Dermis microvascular lymphatic vessel endothelial cell (primary cell): ENCODE data around the gene KRTAP19-2. TPM values are rescaled to one million over a fixed set of nuclear protein-coding genes. Genes with fewer than 3 reads are reported as not detected.
"Not testable (repeated sequence)": the region's sequence is repeated elsewhere in the genome, so short reads cannot be mapped to it uniquely, and the experiment has no call there.

Experiments
- DNase-seq, 2 donors: peaks; one replicate each; pipeline versions ENCODE4 v3.0.0 to v3.0.0-alpha.2; 2010; ENCODE audit warnings: low read depth in 2 of 2
- total RNA-seq: library from RNA; depleted of rRNA; stranded (reverse); fragments of >200 nt; gene quantifications from 2 replicates; pipeline ENCODE4 v1.2.1, GENCODE V29; 2014

The KRTAP19-2 gene, protein sequence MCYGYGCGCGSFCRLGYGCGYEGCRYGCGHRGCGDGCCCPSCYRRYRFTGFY
- not detected in 2 replicates for total RNA-seq

DNA sequence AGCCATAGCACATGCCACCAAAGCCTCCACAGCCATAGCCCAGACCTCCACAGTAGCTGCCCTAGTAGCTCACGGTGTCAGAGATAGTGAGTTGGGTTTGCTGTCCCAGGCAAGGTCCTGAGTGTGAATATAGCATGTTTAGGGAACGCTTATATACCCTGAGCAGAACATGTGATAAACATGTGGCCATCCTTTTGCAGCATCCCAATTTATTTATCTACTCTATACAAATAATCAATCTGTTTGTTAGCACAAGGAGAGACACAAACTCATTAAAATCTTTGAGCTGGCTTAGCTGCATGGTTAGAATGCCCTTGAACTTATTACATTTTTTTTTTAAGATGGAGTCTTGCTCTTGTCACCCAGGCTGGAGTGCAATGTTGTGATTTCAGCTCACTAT is at the start of gene KRTAP19-2:
TSS of gene KRTAP19-2 (minus strand) at position 101 of the 400 bp plus-strand sequence. CDS start at position 13, 88 bp downstream.
- no peak for DNase-seq

DNA sequence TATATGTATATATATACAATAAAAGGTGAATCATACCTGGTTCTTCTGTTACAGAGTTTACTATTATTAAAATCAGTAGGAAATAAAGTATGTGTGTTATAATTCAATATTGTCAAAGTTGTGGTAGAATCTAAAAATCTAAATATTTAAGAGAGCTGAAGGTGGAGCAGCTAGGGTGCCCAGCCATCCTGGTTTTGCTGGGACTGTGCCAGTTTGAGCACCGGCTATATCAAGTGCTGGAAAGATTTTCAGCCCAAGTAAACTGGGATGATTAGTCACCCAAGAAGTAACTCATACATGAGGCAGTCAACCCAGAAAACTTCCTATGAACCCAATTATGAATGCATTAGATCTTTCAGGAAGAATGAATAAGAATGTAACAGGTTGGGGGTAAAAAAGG is 31.6 kb upstream of the KRTAP19-2 start:
- no peak for DNase-seq

DNA sequence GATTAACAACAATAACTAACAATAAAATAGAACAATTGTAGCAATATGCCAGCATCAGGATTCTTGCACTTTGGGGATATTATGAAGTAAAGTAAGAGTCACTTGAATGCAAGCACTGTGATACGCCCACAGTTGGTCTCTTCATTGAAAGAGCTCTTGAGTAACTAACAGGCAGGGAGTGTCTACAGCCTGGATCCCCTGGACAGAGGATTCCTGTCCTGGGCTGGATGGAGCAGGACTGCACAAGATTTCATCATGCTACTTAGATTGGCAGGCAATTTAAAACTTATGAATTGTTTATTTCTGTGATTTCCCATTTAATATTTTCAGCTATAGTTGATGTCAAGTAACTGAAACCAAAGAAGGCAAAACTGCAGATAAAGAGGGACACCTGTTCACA is 28.4 kb upstream of the KRTAP19-2 start:
- DNase-seq = no peak

DNA sequence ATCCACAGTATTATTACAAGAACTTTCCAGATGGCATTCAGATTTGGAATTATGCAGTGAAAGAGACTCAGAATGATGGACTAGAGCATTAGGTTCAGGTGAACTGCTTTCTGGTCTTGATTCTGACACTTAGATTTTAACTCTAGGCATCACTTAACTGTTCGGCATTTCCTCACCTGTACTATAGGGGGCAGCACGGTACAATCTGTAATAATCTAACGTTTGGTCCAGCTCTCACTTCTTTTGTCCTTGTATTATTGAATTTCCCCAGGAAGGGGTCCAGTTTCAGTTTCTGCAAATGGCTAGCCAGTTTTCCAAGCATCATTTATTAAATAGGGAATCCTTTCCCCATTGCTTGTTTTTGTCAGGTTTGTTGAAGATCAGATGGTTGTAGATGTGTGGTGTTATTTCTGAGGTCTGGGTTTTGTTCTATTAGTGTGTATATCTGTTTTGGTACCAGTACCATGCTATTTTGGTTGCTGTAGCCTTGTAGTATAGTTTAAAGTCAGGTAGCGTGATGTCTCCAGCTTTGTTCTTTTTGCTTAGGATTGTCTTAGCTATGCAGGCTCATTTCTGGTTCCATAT is 18.5 kb upstream of the KRTAP19-2 start:
- not testable (repeated sequence) for DNase-seq

DNA sequence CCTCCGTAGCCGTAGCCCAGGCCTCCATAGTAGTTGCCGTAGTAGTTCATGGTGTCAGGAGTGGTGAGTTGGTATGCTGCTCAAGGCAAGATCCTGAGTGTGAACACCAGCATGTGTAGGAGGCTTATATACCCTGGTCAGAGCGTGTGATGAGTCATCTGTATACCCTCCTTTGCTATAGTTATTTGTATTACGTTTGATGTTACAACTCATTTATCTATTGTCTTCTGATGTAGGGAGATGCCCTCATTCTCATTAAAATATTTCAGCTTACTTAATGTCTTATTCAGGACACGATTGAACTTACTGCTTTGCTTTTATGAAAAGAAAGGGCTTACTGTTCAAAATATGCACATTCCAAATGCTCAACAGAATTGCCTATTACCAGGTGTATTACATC is 14.8 kb upstream of the KRTAP19-2 start, which contains the start of gene KRTAP19-5:
TSS of gene KRTAP19-5 (minus strand) at position 101 of the 400 bp plus-strand sequence. CDS start at position 50, 51 bp downstream.
- DNase-seq = no peak

DNA sequence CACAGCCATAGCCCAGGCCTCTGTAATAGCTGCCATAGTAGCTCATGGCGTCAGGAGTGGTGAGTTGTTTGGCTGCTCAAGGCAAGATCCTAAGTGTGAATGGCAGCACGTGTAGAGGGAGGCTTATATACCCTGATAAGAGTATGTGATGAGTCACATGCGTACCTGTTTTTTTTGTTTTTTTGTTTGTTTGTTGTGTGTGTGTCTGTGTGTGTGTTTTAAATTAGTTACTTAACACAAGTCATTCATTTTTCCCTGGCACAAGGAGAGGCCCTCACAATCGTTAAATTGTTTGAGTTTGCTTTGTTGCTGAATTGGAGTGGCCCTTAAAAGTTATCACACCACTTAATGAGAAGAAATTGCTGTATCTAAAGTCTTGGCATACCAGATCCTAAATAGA is 9.8 kb upstream of the KRTAP19-2 start, which contains the start of gene KRTAP19-4:
TSS of gene KRTAP19-4 (minus strand) at position 101 of the 400 bp plus-strand sequence. CDS start at position 46, 55 bp downstream.
- no peak for DNase-seq

DNA sequence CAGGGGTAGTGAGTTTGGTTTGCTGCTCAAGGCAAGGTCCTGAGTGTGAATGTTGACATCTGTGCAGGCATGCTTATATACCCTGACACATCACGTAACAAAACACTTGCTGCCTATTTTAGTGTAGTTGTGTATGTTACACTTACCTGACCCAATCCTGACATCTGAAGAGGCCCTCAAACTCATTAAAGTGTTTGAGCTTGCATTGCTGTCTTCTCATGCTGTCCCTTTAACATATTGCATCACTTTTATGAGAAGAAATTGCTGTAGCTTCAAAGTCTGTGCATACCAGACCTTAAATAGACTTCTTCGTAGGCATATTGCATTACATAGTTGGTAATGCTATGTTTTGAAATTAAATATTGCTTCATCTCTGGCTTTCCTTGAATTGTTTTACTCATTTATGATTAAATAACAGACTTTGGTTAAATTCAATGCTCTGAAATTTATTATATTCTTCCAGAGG is 4.8 kb upstream of the KRTAP19-2 start, which contains the start of gene KRTAP19-3:
TSS of gene KRTAP19-3 (minus strand) at position 51 of the 466 bp plus-strand sequence. CDS start 56 bp downstream, outside the sequence.
- no peak for DNase-seq

DNA sequence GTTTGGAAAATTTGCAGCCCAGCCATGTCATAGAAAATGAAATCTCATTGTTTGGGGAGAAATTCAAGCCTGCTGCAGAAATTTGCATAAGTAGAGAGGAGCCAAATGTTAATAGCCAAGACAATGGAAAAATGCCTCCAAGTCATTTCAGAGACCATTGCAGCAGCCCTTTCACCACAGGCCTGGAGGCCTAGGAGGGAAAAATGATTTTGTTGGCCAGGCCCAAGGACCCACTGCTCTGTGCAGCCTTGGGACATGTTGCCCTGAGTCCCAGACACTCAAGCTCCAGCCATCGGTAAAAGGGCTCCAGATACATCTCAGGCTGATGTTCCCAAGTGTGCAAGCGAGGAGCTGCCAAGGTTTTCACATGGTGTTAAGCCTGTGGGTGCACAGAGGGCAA is 1.1 kb downstream of the KRTAP19-2 start:
- no peak for DNase-seq

DNA sequence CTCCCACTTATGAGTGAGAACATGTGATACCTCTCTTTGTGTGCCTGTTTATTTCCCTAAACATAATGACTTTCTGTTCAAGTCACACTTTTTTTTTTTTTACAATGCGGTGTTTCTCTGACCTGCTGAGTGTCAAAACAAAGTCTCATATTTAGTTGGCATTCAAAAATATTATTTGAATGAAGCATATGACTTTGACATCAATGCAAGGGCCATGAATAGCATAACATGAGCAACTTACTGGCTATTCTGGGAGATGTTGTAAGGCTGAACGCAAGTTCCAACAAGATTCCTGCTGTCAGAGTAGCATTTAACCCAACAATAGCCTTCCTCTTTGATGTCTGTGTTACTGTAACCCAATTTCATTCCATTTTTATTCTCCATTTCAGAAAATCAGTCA is 5.1 kb downstream of the KRTAP19-2 start:
- no peak for DNase-seq

DNA sequence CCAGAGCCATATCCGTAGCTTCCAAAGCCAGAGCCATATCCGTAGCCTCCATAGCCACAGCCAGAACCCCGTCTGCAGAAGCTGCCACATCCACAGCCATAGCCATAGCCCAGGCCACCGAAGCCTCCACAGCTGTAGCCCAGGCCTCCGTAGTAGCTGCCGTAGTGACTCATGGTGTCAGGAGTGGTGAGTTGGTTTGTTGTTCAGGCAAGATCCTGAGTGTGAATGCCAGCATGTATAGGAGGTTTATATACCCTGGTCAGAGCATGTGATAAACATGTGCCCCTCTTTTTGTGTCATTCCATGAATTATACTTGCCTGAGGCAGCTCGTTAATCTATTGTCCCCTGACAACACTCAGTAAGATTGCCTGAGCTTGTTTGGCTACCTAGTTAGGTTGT is 7.1 kb downstream of the KRTAP19-2 start, which contains the start of gene KRTAP19-1:
TSS of gene KRTAP19-1 (minus strand) at position 223 of the 400 bp plus-strand sequence. CDS start at position 173, 50 bp downstream.
- DNase-seq = no peak

DNA sequence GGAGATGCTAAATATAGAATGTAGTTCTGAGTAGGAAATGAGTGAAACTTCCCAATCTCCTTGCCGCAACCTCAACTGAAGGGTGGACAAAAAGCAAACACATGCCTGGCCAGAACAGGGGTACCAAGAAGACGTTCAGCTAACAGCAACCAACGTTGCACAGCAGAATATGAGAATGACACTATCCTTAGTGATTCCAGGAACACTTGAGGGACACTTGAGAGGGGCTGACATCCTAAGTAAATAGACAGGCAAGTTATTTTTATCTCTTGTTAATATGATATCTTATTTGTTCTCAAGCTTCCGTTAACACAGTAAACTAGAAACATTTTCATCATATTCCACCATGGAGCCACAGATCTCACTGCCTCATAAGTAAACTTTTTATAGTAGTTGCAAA is 8.0 kb downstream of the KRTAP19-2 start:
- DNase-seq = no peak

DNA sequence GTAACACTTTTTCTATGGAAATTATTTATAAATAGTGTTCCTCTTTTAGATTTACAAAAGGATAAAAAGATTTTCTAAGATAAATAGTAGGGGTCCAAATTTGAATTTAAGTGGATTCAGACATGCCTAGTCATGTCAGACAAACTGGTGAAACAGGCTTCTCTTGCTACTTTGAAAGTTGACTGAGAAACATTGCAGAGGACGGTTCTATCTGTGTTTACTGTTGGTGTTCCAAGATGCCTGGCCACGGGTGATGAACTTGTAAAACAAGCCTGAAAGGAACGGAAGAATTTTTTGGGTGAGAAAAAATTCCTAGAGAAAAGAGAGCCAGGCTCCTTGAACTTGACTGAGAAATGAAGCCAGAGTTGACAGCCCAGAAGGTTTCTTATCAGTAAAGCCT is 9.2 kb downstream of the KRTAP19-2 start:
- no peak for DNase-seq

DNA sequence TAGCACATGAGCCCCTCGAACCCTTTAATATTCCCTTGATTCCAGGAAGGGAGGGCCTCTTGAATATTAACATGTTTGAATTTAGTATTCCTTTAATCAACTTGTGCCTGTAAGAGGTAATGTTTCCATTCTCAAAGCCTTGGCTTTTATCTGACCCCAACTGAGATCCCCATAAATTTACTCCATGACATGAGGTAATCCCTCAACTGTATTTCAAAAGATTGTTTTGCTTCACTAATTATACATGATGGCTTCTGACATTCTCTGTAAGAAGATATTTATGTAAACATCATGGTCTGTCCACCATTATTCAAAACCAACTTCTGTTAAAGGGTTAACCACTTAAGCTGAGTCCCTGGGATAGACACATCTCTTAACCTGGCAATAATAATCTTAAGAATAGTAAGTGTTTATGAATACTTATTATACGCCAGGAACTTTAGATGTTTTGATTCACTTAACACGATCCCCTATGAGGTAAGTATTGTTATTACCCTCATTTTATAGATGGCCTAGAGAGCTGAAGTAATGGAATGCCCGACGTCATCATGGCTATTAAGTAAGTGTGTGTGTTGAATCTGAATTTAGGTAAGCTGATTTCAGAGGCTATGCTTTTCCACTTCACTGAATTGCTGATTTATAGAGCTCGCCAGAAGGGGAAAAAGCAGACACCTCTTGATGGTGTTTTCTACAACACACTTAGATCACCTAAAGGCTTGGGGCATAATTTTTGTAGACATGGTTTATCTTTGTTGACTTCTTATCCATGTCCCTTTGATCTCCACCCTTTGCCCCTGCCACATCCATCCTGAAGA is 18.1 kb downstream of the KRTAP19-2 start:
- DNase-seq = no peak

DNA sequence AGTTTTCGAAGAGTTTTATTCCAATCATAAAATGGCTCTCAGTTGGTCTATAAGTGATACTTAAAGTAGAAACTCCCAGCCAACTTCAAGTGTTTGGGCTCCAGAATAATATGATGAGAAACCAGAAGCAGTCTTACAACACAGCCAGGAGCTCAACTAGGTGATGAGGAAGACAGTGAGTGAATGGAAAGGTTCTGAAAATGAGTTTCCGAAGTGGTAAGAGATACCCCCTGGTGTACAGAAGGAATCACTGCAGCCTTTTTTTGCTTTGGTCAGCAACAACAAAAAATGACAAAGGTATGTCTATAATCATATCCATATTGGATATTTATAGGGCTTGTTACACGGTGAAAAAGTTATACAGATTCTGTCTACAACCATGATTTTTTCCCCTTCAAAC is 23.5 kb downstream of the KRTAP19-2 start:
- DNase-seq = no peak

DNA sequence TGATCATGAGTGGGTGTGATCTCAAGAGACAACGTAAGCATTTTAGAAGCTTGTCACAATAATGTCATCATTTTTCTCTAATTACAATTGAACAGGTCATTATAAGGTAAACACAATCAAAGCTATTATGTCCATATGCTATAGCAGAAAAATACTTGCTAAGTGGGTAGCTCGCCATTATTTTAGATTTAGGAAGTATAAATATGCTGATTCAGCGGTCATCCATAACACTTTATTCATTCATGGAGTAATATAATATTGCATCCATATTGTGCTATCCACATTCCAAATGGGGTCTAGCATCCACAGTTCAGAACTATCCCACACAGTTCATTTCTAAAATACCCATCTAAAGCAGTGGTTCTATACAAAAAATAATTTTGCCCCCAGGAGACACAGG is 38.7 kb downstream of the KRTAP19-2 start:
- DNase-seq = no peak

DNA sequence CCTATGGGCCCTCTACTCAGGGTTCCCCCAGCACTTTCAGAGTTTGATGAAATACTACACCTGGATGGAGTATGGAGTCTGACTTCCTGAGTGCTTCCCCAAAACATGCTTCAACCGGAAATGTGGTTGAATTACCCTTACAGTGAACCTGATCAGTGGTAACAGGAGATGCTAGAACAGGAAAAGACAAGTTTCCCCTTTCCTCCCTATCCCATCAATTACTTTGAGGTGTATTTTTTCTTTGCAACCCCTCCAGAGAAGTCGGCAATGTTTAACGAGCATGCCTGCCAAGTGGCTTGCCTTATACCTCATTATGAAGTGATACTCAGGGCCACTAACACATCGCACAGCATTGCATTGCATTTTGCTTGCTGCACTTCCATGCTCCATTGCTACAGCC is 40.2 kb downstream of the KRTAP19-2 start:
- DNase-seq = no peak

DNA sequence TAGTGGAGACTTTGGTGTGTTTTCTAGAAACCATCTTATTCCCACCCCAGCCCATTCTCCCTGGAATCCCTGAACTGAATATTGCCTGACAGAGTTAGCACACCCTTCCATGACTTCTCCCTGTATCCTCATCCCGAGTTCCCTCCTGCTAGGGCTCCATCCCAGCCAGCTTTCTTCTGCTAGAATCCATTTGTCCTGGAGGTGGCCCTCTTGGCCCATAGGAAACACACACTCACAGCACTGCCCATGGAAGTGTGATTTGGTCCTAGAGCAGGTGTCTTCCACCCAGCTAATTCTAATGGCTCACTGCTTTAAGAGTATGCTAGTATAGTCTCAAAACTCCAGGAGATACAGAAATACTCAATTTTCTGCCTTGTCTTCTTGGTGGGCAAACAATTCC is 43.0 kb downstream of the KRTAP19-2 start:
- no peak for DNase-seq

DNA sequence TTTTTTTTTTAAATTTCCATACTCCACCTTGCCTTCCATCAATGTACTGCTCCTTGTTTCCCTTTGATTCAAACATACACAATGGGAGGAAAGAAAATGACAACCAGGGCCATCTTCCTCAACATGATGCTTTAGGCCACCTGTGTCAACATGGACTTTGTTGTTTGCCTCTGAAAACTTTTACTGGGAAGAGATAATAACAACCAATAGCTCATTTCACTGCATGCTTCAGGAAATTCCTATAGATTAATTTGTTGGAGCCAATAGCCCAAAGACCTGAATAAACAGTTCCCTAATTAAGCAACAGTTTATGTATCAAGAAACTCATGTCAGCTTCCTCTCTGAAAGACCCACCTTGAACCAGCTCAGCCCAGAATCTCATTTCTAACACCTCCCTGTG is 44.0 kb downstream of the KRTAP19-2 start:
- no peak for DNase-seq

DNA sequence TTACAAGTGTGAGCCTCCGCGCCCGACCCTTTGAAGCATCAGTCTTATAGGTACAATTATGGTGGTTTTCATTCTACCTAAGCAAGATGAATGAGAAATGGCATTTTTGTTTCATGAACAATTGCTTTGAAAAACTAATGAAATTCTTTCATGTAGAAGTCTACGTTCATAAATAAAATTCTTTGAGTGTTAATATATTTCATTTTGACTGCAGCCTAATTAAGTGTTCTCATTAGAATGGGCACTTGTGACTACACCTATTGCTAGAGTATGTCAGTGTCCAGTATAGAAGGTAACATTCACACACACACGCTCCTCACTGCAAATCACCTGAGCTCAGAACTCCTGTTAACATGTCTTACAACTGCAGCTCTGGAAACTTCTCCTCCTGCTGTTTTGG is 47.3 kb downstream of the KRTAP19-2 start, which contains the start of gene KRTAP15-1:
TSS of gene KRTAP15-1 (plus strand) at position 301 of the 400 bp plus-strand sequence. CDS start at position 354, 53 bp downstream.
- DNase-seq = no peak
